ENCODE results near the gene OR51B5. TPM values are rescaled to one million over a fixed set of nuclear protein-coding genes. Genes with fewer than 3 reads are reported as not detected.
"Not testable (repeated sequence)": the region's sequence is repeated elsewhere in the genome, so short reads cannot be mapped to it uniquely, and the experiment has no call there.

The OR51B5 gene
- total RNA-seq, 1 donor: 0.43 TPM

DNA sequence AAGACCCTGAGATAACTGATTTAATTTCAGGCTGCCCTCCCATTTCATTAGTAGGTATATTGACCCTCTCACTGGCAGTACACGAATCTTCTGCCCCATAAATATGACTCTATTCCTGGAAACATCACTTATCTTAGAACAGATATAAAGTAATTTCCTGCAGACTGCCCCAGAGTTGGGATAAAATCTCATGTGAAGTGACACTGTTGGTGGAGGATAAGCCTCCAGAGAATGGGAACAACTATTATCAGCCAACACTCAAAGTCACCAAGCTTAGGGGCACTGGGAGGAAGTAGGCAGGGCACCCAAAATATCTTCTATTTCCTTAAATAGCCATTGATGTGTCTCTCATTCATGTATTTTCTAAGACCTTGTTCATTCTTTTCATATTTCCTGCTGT is 8.2 kb downstream of the OR51B5 start:
- no peak overlapping the region for H3K4me3 ChIP-seq (ENCODE audit: low read depth, low read length)
- TF ChIP-seq CTCF (IDR thresholded peaks at IDR 0.05; ENCODE audit: insufficient read depth, low read depth, low read length): no peak
- DNase-seq (ENCODE audit: low read depth): no peak

GRCh38 chr11:5324197-5324596 is 19.1 kb downstream of the OR51B5 start, which contains the start of gene OR51B2:
TSS of gene OR51B2 (minus strand) at chr11:5324297. CDS start at chr11:5324297, 0 bp downstream.
- no peak for DNase-seq (ENCODE audit: low read depth)

DNA sequence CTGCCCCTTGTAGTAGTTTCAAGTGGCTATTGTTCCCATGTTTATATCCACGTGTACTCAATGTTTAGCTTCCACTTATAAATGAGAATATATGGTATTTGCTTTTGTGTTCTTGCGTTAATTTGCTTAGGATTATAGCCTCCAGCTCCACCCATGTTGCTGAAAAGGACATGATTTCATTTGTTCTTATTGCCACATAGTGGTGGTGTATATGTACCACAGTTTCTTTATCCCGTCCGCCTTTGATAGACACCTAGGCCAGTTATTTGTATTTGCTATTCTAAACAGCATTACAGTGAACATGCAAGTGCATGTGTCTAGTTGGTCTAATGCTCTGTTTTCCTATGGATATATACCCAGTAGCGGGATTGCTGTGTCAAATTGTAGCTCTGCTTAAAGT is 26.0 kb downstream of the OR51B5 start:
- H3K4me3 ChIP-seq (ENCODE audit: low read depth, low read length): no peak overlapping the region
- DNase-seq (ENCODE audit: low read depth): no peak
- no peak for TF ChIP-seq CTCF (IDR thresholded peaks at IDR 0.05; ENCODE audit: insufficient read depth, low read depth, low read length)

More at GRCh38 chr11:5324197-5324596, 19.1 kb downstream of the OR51B5 start, which contains the start of gene OR51B2:
- TF ChIP-seq CTCF (IDR thresholded peaks at IDR 0.05; ENCODE audit: insufficient read depth, low read depth, low read length): no peak
- no peak within 1 kb of the TSS for H3K4me3 ChIP-seq (ENCODE audit: low read depth, low read length)

GRCh38 chr11:5313326-5314023 is 29.8 kb downstream of the OR51B5 start:
- H3K4me3 ChIP-seq (ENCODE audit: low read depth, low read length): not testable (repeated sequence)

GRCh38 chr11:5310423-5310822 is 32.9 kb downstream of the OR51B5 start:
- DNase-seq (ENCODE audit: low read depth): no peak
- no peak overlapping the region for H3K4me3 ChIP-seq (ENCODE audit: low read depth, low read length)
- no peak for TF ChIP-seq CTCF (IDR thresholded peaks at IDR 0.05; ENCODE audit: insufficient read depth, low read depth, low read length)

More at GRCh38 chr11:5313326-5314023, 29.8 kb downstream of the OR51B5 start:
- DNase-seq (ENCODE audit: low read depth): not testable (repeated sequence)

DNA sequence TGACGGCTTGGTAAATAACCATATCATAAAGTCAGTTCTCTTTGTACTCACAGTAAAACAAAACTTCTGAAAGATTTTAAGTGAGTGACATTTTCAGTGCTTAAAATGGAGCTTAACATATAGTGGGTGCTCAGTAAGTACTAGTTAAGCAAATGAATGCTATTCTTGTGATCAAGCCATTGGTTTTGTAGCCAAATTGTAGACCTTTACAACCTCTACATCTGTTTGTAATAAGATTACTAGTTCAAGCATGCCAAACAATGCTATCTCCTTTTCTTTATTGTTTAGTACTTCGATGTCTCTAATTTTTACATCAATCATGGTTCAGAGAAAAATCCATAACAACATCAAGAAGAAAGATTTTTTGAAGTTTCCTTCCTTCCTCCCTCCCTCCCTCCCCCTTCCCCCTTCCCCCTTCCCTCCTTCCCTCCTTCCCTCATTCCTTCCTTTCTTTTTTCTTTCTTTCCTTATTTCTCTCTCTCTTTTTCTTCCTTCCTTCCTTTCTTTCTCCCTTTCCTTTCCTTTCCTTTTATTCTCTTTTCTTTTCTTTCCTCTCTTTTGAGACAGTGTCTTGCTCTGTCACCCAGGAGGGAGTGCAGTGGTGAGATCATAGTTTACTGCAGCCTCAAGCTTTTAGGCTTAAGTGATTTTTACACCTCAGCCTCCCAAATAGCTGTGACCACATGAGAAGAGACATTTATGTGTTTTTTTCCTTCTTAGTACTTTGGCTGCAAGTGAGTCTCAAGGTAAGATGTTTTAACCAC is 35.9 kb downstream of the OR51B5 start:
- TF ChIP-seq CTCF (IDR thresholded peaks at IDR 0.05; ENCODE audit: insufficient read depth, low read depth, low read length): no peak
- no peak for DNase-seq (ENCODE audit: low read depth)

GRCh38 chr11:5304046-5304445 is 39.3 kb downstream of the OR51B5 start:
- no peak overlapping the region for H3K4me3 ChIP-seq (ENCODE audit: low read depth, low read length)
- no peak for DNase-seq (ENCODE audit: low read depth)
- no peak for TF ChIP-seq CTCF (IDR thresholded peaks at IDR 0.05; ENCODE audit: insufficient read depth, low read depth, low read length)

More for the DNA sequence above, 35.9 kb downstream of the OR51B5 start:
- H3K4me3 ChIP-seq (ENCODE audit: low read depth, low read length): no peak overlapping the region
